Endothelial cell of umbilical vein (primary cell): ENCODE measurements around the gene SLC39A11. TPM values are rescaled to one million over a fixed set of nuclear protein-coding genes. Genes with fewer than 3 reads are reported as not detected.

Source experiments
- BruUV-seq: library from RNA; stranded (reverse); fragments of 400-500 nt; replicated peaks from 2 replicates; lab custom pipeline; 2021; lab: Mats Ljungman, UMichigan
- CTCF ChIA-PET: fragments of 300-600, 350-600 bp; sonication (Branson Sonifier 250); formaldehyde crosslinking; loops from one replicate; lab custom pipeline; 2021; ENCODE audit warnings: antibody characterized with exemption, inconsistent platforms; lab: Charles Lee
- POLR2A ChIA-PET: fragments of 300-600, 350-600 bp; sonication (Branson Sonifier 250); formaldehyde crosslinking; loops from one replicate; lab custom pipeline; 2021; ENCODE audit warnings: antibody characterized with exemption, inconsistent platforms; lab: Charles Lee
- DNase-seq: peaks from one replicate; pipeline ENCODE4 v3.0.0-alpha.2; 2011; ENCODE audit warnings: low read depth, low spot score
- FAIRE-seq: peaks from 2 replicates; lab custom pipeline; 2011; peaks lifted over from hg19 to GRCh38; lab: Jason Lieb, UNC
- H2AFZ ChIP-seq: 2 replicates; pipeline ENCODE4 v1.6.0; 2012; ENCODE audit warnings: low read depth, low read length, control low read depth, inconsistent platforms
- H3K27ac ChIP-seq: 2 replicates; pipeline ENCODE4 v1.5.1; 2011; ENCODE audit warnings: low read depth, mild to moderate bottlenecking, control low read depth, low read length, moderate library complexity; ENCODE audit not compliant: insufficient read depth
- H3K27me3 ChIP-seq, 2 experiments: 2 replicates each; pipeline versions ENCODE4 v1.6.0 to v1.6.1; 2011; ENCODE audit warnings: low read length in 2 of 2, mixed read lengths in 1 of 2; ENCODE audit not compliant: control insufficient read depth in 2 of 2, insufficient read depth in 2 of 2
- H3K36me3 ChIP-seq, 2 experiments: 2 replicates in 1 of 2; 3 replicates in 1 of 2; pipeline ENCODE4 v1.5.1; 2011; ENCODE audit warnings: low read length in 2 of 2, mild to moderate bottlenecking in 1 of 2, moderate library complexity in 1 of 2; ENCODE audit not compliant: control insufficient read depth in 2 of 2, insufficient read depth in 2 of 2; ENCODE audit errors: extremely low read depth in 1 of 2
- H3K4me1 ChIP-seq: 3 replicates; pipeline ENCODE4 v1.5.1; 2011; ENCODE audit warnings: mild to moderate bottlenecking, low read length; ENCODE audit not compliant: control insufficient read depth, insufficient read depth; ENCODE audit errors: extremely low read depth
- H3K4me2 ChIP-seq: 2 replicates; pipeline ENCODE4 v1.6.1; 2011; ENCODE audit warnings: low read length, control low read depth, mixed read lengths; ENCODE audit not compliant: insufficient read depth
- H3K4me3 ChIP-seq, 3 experiments: fragments of 200-600 bp in 1 of 3; sonication (generic), shearing (Covaris generic) in 1 of 3; replicated peaks in 1 of 3; 2 replicates each; pipeline ENCODE4 v1.5.1; 2011 to 2016; ENCODE audit warnings: control low read depth in 3 of 3, low read length in 3 of 3, mild to moderate bottlenecking in 2 of 3, inconsistent platforms in 1 of 3, low read depth in 1 of 3, moderate library complexity in 1 of 3; ENCODE audit not compliant: insufficient read depth in 1 of 3
- H3K79me2 ChIP-seq: 2 replicates; pipeline ENCODE4 v1.6.0; 2012; ENCODE audit warnings: low read length, inconsistent platforms; ENCODE audit not compliant: control insufficient read depth, insufficient read depth
- H3K9ac ChIP-seq: replicated peaks from 2 replicates; pipeline ENCODE3; 2011; ENCODE audit warnings: low read length, control low read depth; ENCODE audit not compliant: insufficient read depth; ENCODE audit errors: extremely low read depth
- H3K9me1 ChIP-seq: replicated peaks from 3 replicates; pipeline ENCODE4 v1.6.0; 2011; ENCODE audit warnings: mild to moderate bottlenecking, low read length; ENCODE audit not compliant: control insufficient read depth, insufficient read depth; ENCODE audit errors: extremely low read depth
- H3K9me3 ChIP-seq: replicated peaks from 2 replicates; pipeline ENCODE4 v1.5.1; 2012; ENCODE audit warnings: low read length, inconsistent platforms; ENCODE audit not compliant: control insufficient read depth, insufficient read depth
- H4K20me1 ChIP-seq: replicated peaks from 2 replicates; pipeline ENCODE3; 2011; ENCODE audit warnings: mild to moderate bottlenecking, low read length; ENCODE audit not compliant: control insufficient read depth, insufficient read depth; ENCODE audit errors: extremely low read depth
- CTCF ChIP-seq, 2 donors: IDR thresholded peaks; 1 replicate in 1 of 2; 2 replicates in 1 of 2; pipeline ENCODE4 v1.5.1; 2011; ENCODE audit warnings: low read length in 2 of 2, mild to moderate bottlenecking in 2 of 2, moderate library complexity in 2 of 2, control low read depth in 1 of 2, inconsistent platforms in 1 of 2, low read depth in 1 of 2; ENCODE audit not compliant: insufficient read depth in 1 of 2; ENCODE audit errors: extremely low read depth in 1 of 2
- EZH2 ChIP-seq: IDR thresholded peaks from 2 replicates; pipeline ENCODE4 v1.6.1; 2012; ENCODE audit warnings: borderline replicate concordance, low read depth, mild to moderate bottlenecking, moderate library complexity, low read length, inconsistent platforms; ENCODE audit not compliant: severe bottlenecking
- FOS ChIP-seq: IDR thresholded peaks from 2 replicates; pipeline ENCODE4 v1.6.1; 2011; ENCODE audit warnings: mild to moderate bottlenecking, low read length, moderate library complexity, borderline replicate concordance; ENCODE audit not compliant: insufficient read depth
- GATA2 ChIP-seq: IDR thresholded peaks from 2 replicates; pipeline ENCODE4 v1.7.0; 2011; ENCODE audit warnings: low read depth, mild to moderate bottlenecking, moderate library complexity, mixed read lengths, low read length; ENCODE audit not compliant: insufficient read length, insufficient read depth
- JUN ChIP-seq: IDR thresholded peaks from 2 replicates; pipeline ENCODE4 v1.6.1; 2011; ENCODE audit warnings: borderline replicate concordance, low read depth; ENCODE audit not compliant: insufficient read length, insufficient read depth
- MAX ChIP-seq: IDR thresholded peaks from 2 replicates; pipeline ENCODE4 v1.6.1; 2011; ENCODE audit not compliant: insufficient read depth, insufficient read length
- MYC ChIP-seq: IDR thresholded peaks from one replicate; pipeline ENCODE4 v1.6.1; 2011; ENCODE audit warnings: mild to moderate bottlenecking, low read depth, low read length
- POLR2A ChIP-seq: IDR thresholded peaks from 2 replicates; pipeline ENCODE4 v1.6.1; 2012; ENCODE audit warnings: low read depth, mild to moderate bottlenecking, control low read depth, low read length
- POLR2AphosphoS5 ChIP-seq: IDR thresholded peaks from 2 replicates; pipeline ENCODE4 v1.6.1; 2012; ENCODE audit warnings: low read depth, mild to moderate bottlenecking, control low read depth, low read length, moderate library complexity; ENCODE audit not compliant: insufficient read depth
- dilution Hi-C: fragments of 300-500 bp; cut with MboI; formaldehyde crosslinking; loops from one replicate; pipeline ENCODE4 v1.15.0; 2019; ENCODE audit warnings: low sequenced_read_pairs; ENCODE audit not compliant: extremely low pct_ligation_motif_present
- intact Hi-C: fragments of 100-400 bp; cut with micrococcal nuclease; formaldehyde crosslinking; loops from one replicate; pipeline ENCODE4 v1.10.0; 2022
- polyA plus RNA-seq, 4 experiments: library from polyadenylated mRNA; depleted of rRNA in 3 of 4; stranded (reverse) in 3 of 4; unstranded in 1 of 4; fragments of >200 nt; gene quantifications; 2 replicates each; pipeline versions ENCODE4 v1.2.1 to v1.2.3, GENCODE V29; 2011 to 2012; ENCODE audit warnings: missing spikeins in 1 of 4
- total RNA-seq: library from RNA; stranded (reverse); gene quantifications from 2 replicates; pipeline ENCODE4 v1.2.3, GENCODE V29; 2021

Gene SLC39A11
- total and polyA plus RNA-seq, 2 donors (not counting 3 experiments of a cell fraction or from before 2014, with no cell fraction given), result 8.1 to 11.9 TPM

DNA sequence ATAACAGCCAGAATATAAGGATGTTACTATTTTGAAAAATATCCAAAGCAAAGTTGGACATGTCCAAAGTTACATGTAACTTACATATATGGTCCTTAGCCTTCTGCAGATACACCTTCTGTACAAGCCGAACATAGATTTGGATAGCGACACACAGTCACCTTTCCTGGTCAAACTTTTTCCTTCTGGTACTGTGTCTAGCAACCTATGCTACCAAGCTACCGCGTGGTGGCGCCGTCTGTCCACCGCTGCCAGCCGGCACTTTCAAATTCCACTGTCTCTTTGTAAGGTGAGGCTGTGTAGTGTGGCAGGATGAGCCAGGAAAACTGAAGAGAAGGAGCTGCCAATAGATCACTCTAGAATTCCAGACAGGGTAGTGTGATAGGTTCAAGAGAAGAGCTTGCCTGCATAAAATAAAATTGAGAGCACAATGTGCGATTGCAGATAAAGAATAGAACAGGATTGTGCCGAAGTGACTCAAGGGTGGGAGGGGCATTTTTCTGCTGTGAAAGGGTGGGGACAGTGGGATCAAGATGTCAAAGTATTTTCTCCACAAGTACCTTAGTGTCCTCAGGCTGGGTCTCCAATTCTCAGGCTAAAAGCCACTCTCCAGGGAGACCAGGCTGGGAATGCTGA is 366.9 kb downstream of the SLC39A11 start:
- H3K79me2 ChIP-seq, result no peaks in the 10 kb centered on the region
- TF ChIP-seq CTCF (IDR thresholded peaks at IDR 0.05; ENCODE audit: extremely low read depth in 1 of 2, insufficient read depth in 1 of 2, low read depth in 1 of 2, low read length in 2 of 2), result peak; percentile 83 to 93
- no peak for TF ChIP-seq MAX
- H3K27me3 ChIP-seq, result no peaks in the 10 kb centered on the region
- no peaks in the 10 kb centered on the region for H4K20me1 ChIP-seq
- no peak overlapping the region for H3K4me3 ChIP-seq
- H3K9ac ChIP-seq, result no peak overlapping the region
- H2AFZ ChIP-seq, result no peak overlapping the region
- no TSS peak for BruUV-seq
- intact Hi-C loops (loop anchor here (1.0 to 10.0 kb wide), 7 partner anchors 165 to 1451 kb away; partner anchors contain the start of gene SLC39A11), dilution Hi-C loops (no loop called here)
- H3K4me1 ChIP-seq, result peaks cover 4% of the 10 kb centered on the region
- ChIA-PET POLR2A (no interaction called here), CTCF (interaction anchor here (0.6 to 5.5 kb wide), 58 partner anchors 9 to 1474 kb away, joined by 3 to 236 read pairs (median 4); partner anchors contain the start of genes COG1, CPSF4L, SLC39A11 and SSTR2)
- H3K27ac ChIP-seq, result no peak overlapping the region
- no peaks in the 10 kb centered on the region for H3K9me3 ChIP-seq
- no peak overlapping the region for H3K4me2 ChIP-seq
- no peaks in the 10 kb centered on the region for H3K36me3 ChIP-seq
- DNase-seq, result peak; percentile 53
- peak; percentile 72 for FAIRE-seq
- H3K9me1 ChIP-seq, result no peaks in the 10 kb centered on the region

- Histone ChIP-seq H2AFZ (no peak overlapping the region), H3K36me3 (no peaks in the 10 kb centered on the region), H3K27me3 (no peaks in the 10 kb centered on the region), H3K27ac (no peak overlapping the region), H3K79me2 (no peaks in the 10 kb centered on the region), H3K4me2 (no peak overlapping the region), H3K9me1 (no peaks in the 10 kb centered on the region), H3K4me3 (no peak overlapping the region), H4K20me1 (no peaks in the 10 kb centered on the region), H3K9me3 (no peaks in the 10 kb centered on the region), H3K9ac (no peak overlapping the region), H3K4me1 (peaks cover 4% of the 10 kb centered on the region)
- CTCF ChIA-PET, result interaction anchor here (0.9 to 5.5 kb wide), 15 partner anchors 26 to 645 kb away, joined by 3 to 236 read pairs (median 22); partner anchors contain the start of gene SSTR2
- POLR2A ChIA-PET, result no interaction called here
- dilution Hi-C loops, result no loop called here
- peak; percentile 18 for FAIRE-seq
- intact Hi-C loops, result loop anchor here (2.0 to 10.0 kb wide), 2 partner anchors 531 to 991 kb away; no protein-coding TSS in a partner anchor
- no peak for TF ChIP-seq JUN
- no peak for TF ChIP-seq EZH2
- TF ChIP-seq MYC, result no peak
- no peak for TF ChIP-seq CTCF (IDR thresholded peaks at IDR 0.05; ENCODE audit: extremely low read depth in 1 of 2, insufficient read depth in 1 of 2, low read depth in 1 of 2, low read length in 2 of 2)
- TF ChIP-seq POLR2AphosphoS5, result no peak
- TF ChIP-seq FOS, result no peak
- no peak for TF ChIP-seq POLR2A
- no peak for TF ChIP-seq MAX
- TF ChIP-seq GATA2, result no peak
- DNase-seq, result no peak
- BruUV-seq, result no TSS peak
Measured at GRCh38 chr17:72724267-72724666, 368.2 kb downstream of the SLC39A11 start.
